Mucosa of descending colon (tissue), 3 donors: ENCODE data around the gene CHP1. TPM values are rescaled to one million over a fixed set of nuclear protein-coding genes. Genes with fewer than 3 reads are reported as not detected.
"Not testable (repeated sequence)": the region's sequence is repeated elsewhere in the genome, so short reads cannot be mapped to it uniquely, and the experiment has no call there.

Experiments used
- ATAC-seq: fragments of 200-7000 bp; cut with Tn5 transposase; one replicate; pipeline ENCODE4 v1.9.1; 2020; ENCODE audit warnings: mild to moderate bottlenecking, moderate library complexity
- DNase-seq, 3 donors: peaks; one replicate each; pipeline ENCODE4 v3.0.0-alpha.2; 2020
- H3K36me3 ChIP-seq: fragments of 200-600 bp; one replicate; pipeline ENCODE4 v1.8.0; 2021; ENCODE audit warnings: low read depth, mild to moderate bottlenecking
- H3K4me1 ChIP-seq: fragments of 200-600 bp; one replicate; pipeline ENCODE4 v1.8.0; 2021; ENCODE audit warnings: low read depth, mild to moderate bottlenecking
- H3K4me3 ChIP-seq: fragments of 200-600 bp; one replicate; pipeline ENCODE4 v1.8.0; 2021; ENCODE audit warnings: mild to moderate bottlenecking
- H3K9me3 ChIP-seq: fragments of 200-600 bp; one replicate; pipeline ENCODE4 v1.8.0; 2021; ENCODE audit warnings: mild to moderate bottlenecking
- CTCF ChIP-seq: fragments of 200-600 bp; IDR thresholded peaks from one replicate; pipeline ENCODE4 v1.8.0; 2022; ENCODE audit warnings: antibody characterized with exemption, mild to moderate bottlenecking
- intact Hi-C, 2 donors: fragments of 100-400 bp; cut with DNase I in 1 of 2; cut with micrococcal nuclease in 1 of 2; formaldehyde crosslinking; loops; one replicate each; pipeline versions ENCODE4 v1.11.0 to v1.11.1; 2022; cut with DNase I, micrococcal nuclease
- total RNA-seq, 3 donors: library from RNA; stranded (reverse); fragmentation: NEBNext Ultra II Directional in 2 of 3; extraction: Animal tissue kit (Norgen Biotek cat#: 25700) in 2 of 3; gene quantifications; one replicate each; pipeline versions ENCODE4 v1.2.1 to v1.2.4, GENCODE V29; 2021 to 2023
- donor health status: DM: no; HTN: no; CAD: no; lungs with moderate emphysema.
- donor health status: DM: no; HTN: no; CAD: no.
- donor health status: DM: no; HTN: yes; CAD: no.

The CHP1 gene
- total RNA-seq, 3 donors from 2014 or later: 233 to 461 (median 354) TPM

- intact Hi-C loops: no loop called here
- no peak for DNase-seq
- ATAC-seq: no peak
- H3K4me3 ChIP-seq: no peak overlapping the region
- no peaks in the 10 kb centered on the region for H3K9me3 ChIP-seq
- no peaks in the 10 kb centered on the region for H3K36me3 ChIP-seq
- no peak for TF ChIP-seq CTCF
- no peaks in the 10 kb centered on the region for H3K4me1 ChIP-seq
These were observed 76.6 kb downstream of the CHP1 start for GRCh38 chr15:41307679-41308078.

- ATAC-seq: no peak
- no peak for TF ChIP-seq CTCF
- intact Hi-C loops: no loop called here
These were observed 78.3 kb downstream of the CHP1 start for GRCh38 chr15:41309226-41309905.

GRCh38 chr15:41320805-41321330 lies 89.8 kb downstream of the CHP1 start:
- H3K4me1 ChIP-seq, DNase-seq, H3K9me3 ChIP-seq, ATAC-seq, intact Hi-C loops, H3K36me3 ChIP-seq, H3K4me3 ChIP-seq: not testable (repeated sequence)

More at GRCh38 chr15:41309226-41309905, 78.3 kb downstream of the CHP1 start:
- no peaks in the 10 kb centered on the region for H3K9me3 ChIP-seq
- no peaks in the 10 kb centered on the region for H3K36me3 ChIP-seq
- no peak for DNase-seq
- H3K4me3 ChIP-seq: no peak overlapping the region
- no peaks in the 10 kb centered on the region for H3K4me1 ChIP-seq

- ATAC-seq (no peak), DNase-seq (no peak)
- no peak for TF ChIP-seq CTCF
- Histone ChIP-seq H3K4me3 (no peak overlapping the region), H3K9me3 (no peaks in the 10 kb centered on the region), H3K36me3 (no peaks in the 10 kb centered on the region), H3K4me1 (peaks cover 3% of the 10 kb centered on the region)
- intact Hi-C loops: no loop called here
These were observed 92.5 kb downstream of the CHP1 start for GRCh38 chr15:41323611-41324010.

GRCh38 chr15:41331281-41331680 lies 100.2 kb downstream of the CHP1 start:
- H3K36me3 ChIP-seq: peaks cover 3% of the 10 kb centered on the region
- no peaks in the 10 kb centered on the region for H3K9me3 ChIP-seq
- H3K4me1 ChIP-seq: peaks cover 23% of the 10 kb centered on the region
- intact Hi-C loops: no loop called here
- no peak for TF ChIP-seq CTCF
- H3K4me3 ChIP-seq: no peak overlapping the region
- no peak for DNase-seq
- no peak for ATAC-seq

Other genes with a start within 250 kb of the CHP1 start
- gene INO80, start 115.0 kb upstream of the CHP1 start, total RNA-seq: 10 to 100 TPM; 22.7 to 28.0 (median 26.3) TPM
- gene EXD1, start 511 bp upstream of the CHP1 start, total RNA-seq: not detected
- 1 to 10 TPM; 1.5 to 7.1 (median 1.5) TPM for gene OIP5, start 101.3 kb downstream of the CHP1 start, total RNA-seq
- gene NUSAP1, start 101.6 kb downstream of the CHP1 start, total RNA-seq: 10 to 100 TPM in 1 of 3 donors, 1 to 10 TPM in 2; 3.8 to 31.5 (median 8.3) TPM
- gene NDUFAF1, start 171.2 kb downstream of the CHP1 start, total RNA-seq: 10 to 100 TPM; 11.9 to 14.0 (median 12.1) TPM
- gene RTF1, start 185.8 kb downstream of the CHP1 start, total RNA-seq: 10 to 100 TPM; 26.4 to 50.2 (median 33.1) TPM